Esophagus squamous epithelium (tissue), 4 donors: ENCODE data around the gene SLC35F3.
"Not testable (repeated sequence)": the region's sequence is repeated elsewhere in the genome, so short reads cannot be mapped to it uniquely, and the experiment has no call there.

Experiments
- POLR2A ChIP-seq, 4 donors: fragments of 450-650 bp; IDR thresholded peaks; one replicate each; pipeline ENCODE4 v1.6.1; 2017; ENCODE audit warnings: antibody characterized with exemption in 4 of 4, mild to moderate bottlenecking in 4 of 4, moderate library complexity in 3 of 4
- TF ChIP-seq, protein P1 (sequence below), 6 experiments: fragments of 450-650 bp in 4 of 6; fragments of 200-600 bp in 2 of 6; sonication (generic) in 2 of 6; IDR thresholded peaks; one replicate each; pipeline ENCODE4 v1.5.1; 2016 to 2019; ENCODE audit warnings: antibody characterized with exemption in 6 of 6, mild to moderate bottlenecking in 4 of 6, moderate library complexity in 4 of 6

DNA sequence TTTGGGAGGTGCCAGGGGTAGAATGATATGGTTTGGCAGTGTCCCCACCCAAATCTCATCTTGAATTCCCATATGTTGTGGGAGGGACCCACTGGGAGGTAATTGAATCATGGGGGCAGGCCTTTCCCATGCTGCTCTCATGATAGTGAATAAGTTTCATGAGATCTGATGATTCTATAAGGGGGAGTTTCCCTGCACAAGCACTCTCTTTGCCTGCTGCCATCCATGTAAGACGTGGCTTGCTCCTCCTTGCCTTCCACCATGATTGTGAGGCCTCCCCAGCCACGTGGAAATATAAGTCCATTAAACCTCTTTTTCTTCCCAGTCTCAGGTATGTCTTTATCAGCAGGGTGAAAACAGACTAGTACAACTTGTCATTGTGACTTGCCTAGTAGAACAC lies 307.4 kb downstream of the SLC35F3 start:
- TF ChIP-seq POLR2A (IDR thresholded peaks at IDR 0.05), result not testable (repeated sequence)
- TF ChIP-seq, protein P1, sequence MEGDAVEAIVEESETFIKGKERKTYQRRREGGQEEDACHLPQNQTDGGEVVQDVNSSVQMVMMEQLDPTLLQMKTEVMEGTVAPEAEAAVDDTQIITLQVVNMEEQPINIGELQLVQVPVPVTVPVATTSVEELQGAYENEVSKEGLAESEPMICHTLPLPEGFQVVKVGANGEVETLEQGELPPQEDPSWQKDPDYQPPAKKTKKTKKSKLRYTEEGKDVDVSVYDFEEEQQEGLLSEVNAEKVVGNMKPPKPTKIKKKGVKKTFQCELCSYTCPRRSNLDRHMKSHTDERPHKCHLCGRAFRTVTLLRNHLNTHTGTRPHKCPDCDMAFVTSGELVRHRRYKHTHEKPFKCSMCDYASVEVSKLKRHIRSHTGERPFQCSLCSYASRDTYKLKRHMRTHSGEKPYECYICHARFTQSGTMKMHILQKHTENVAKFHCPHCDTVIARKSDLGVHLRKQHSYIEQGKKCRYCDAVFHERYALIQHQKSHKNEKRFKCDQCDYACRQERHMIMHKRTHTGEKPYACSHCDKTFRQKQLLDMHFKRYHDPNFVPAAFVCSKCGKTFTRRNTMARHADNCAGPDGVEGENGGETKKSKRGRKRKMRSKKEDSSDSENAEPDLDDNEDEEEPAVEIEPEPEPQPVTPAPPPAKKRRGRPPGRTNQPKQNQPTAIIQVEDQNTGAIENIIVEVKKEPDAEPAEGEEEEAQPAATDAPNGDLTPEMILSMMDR (IDR thresholded peaks at IDR 0.05), result not testable (repeated sequence)
